DMS153 treated with DMSO at 0.1 percent for 48 hours (cell line): ENCODE measurements around the gene DBT.
"Not testable (repeated sequence)": the region's sequence is repeated elsewhere in the genome, so short reads cannot be mapped to it uniquely, and the experiment has no call there.

ENCODE experiments used
- DNase-seq: peaks from one replicate; lab custom pipeline; 2025; ENCODE audit not compliant: unreplicated experiment; lab: John Stamatoyannopoulos, UW

The DBT gene

GRCh38 chr1:100249537-100250257 lies at the start of gene DBT:
Gene DBT (minus strand): TSS chr1:100249834. CDS start chr1:100249820, 14 bp downstream.
- DNase-seq, result peak; percentile 89

GRCh38 chr1:100298512-100298911 lies 48.9 kb upstream of the DBT start:
- no peak for DNase-seq

GRCh38 chr1:100296997-100297396 lies 47.4 kb upstream of the DBT start:
- DNase-seq, result not testable (repeated sequence)

GRCh38 chr1:100296140-100296539 lies 46.5 kb upstream of the DBT start:
- DNase-seq, result no peak

GRCh38 chr1:100292711-100293110 lies 43.1 kb upstream of the DBT start:
- no peak for DNase-seq

- no peak for DNase-seq
These were observed 40.7 kb upstream of the DBT start for GRCh38 chr1:100290291-100290690.

- DNase-seq, result no peak
These were observed 37.5 kb upstream of the DBT start for GRCh38 chr1:100287162-100287561.

GRCh38 chr1:100284591-100284990 lies 35.0 kb upstream of the DBT start:
- no peak for DNase-seq

GRCh38 chr1:100279954-100280682 lies 30.5 kb upstream of the DBT start:
- DNase-seq, result no peak

- DNase-seq, result no peak
These were observed 29.8 kb upstream of the DBT start for GRCh38 chr1:100279358-100279923.

- DNase-seq, result no peak
These were observed 28.2 kb upstream of the DBT start for GRCh38 chr1:100277866-100278265.

GRCh38 chr1:100268202-100268601 lies 18.6 kb upstream of the DBT start:
- no peak for DNase-seq

- DNase-seq, result no peak
These were observed 17.6 kb upstream of the DBT start for GRCh38 chr1:100267284-100267683.

- no peak for DNase-seq
These were observed 17.1 kb upstream of the DBT start for GRCh38 chr1:100266741-100267140.

GRCh38 chr1:100265931-100266740 lies 16.5 kb upstream of the DBT start, which contains the start of gene RTCA:
Gene RTCA (plus strand): TSS chr1:100266216. CDS start chr1:100266376, 160 bp downstream.
- peak; percentile 92 for DNase-seq

GRCh38 chr1:100265562-100265930 lies 15.9 kb upstream of the DBT start:
- DNase-seq, result no peak

GRCh38 chr1:100264081-100264480 lies 14.4 kb upstream of the DBT start:
- not testable (repeated sequence) for DNase-seq

GRCh38 chr1:100261686-100262085 lies 12.1 kb upstream of the DBT start:
- DNase-seq, result no peak

GRCh38 chr1:100258427-100258826 lies 8.8 kb upstream of the DBT start:
- DNase-seq, result not testable (repeated sequence)

GRCh38 chr1:100256273-100256672 lies 6.6 kb upstream of the DBT start:
- not testable (repeated sequence) for DNase-seq

- DNase-seq, result no peak
These were observed 3.9 kb upstream of the DBT start for GRCh38 chr1:100253552-100253951.
